GM21528 (cell line): ENCODE results near the gene RAB24.
"Not testable (repeated sequence)": the region's sequence is repeated elsewhere in the genome, so short reads cannot be mapped to it uniquely, and the experiment has no call there.

Experiments used
- ATAC-seq: cut with Tn5 transposase; IDR thresholded peaks from one replicate; pipeline ENCODE4 v1.9.1; 2021; ENCODE audit warnings: mild to moderate bottlenecking, moderate library complexity; ENCODE audit not compliant: unreplicated experiment, low FRiP score

The RAB24 gene

DNA sequence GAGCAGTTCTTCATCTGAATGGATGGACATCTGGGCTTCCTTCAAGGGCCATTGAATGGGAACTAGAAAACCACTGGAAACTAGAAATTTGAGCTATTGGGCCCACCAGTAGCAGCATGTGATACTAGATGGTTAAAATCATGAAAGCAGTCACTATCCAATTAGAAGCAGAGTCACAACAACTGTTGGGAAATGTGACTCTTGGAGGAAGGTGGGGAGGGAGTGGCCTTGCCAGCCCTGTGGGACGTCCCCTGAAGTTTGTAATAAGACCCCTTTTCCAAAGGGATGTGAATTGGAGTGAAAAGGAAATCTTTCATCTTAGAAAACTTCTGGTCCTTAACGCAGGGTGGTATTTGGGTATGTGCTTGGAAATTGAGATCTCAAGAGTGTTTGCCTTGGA, 5.6 kb downstream of the RAB24 start:
- ATAC-seq: no peak

DNA sequence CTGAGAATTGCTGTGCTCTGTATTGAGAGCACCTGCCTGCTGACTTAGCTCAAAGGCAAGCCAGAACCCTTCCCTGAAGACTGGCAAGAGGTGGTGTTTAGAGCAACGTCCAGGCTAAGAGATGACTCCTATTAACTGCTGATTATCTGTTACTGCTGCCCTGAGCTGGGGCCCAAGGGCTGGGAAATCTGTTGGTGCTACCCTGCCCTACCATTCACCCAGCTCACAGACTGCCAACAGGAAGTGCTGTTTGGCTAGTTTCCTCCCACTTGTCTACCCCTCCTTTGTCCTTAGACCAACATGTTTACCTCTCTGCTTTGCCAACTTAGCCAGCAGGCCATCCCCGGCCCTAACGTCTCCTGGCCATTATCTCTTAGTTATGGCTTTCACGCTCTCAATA, 6.9 kb downstream of the RAB24 start:
- no peak for ATAC-seq

DNA sequence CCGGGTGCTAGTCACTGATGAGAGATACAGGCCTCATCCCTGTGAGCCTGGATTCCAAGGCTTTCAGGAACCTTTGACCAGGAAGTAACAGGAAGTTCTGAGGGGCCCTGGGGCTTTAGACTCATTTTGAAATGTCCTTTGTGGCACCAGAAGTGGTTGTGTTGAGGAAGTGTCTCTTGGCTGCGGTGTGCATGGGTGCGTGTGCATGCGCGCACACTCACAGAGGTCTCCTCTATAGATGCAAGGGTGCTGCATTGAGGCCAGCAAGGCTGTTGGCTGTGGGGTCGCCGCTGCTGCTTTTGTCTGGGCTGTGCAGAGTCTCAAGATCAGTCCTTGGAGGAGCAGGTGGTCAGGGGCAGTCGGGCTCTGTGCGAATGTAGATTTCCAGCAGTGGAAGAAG, 7.6 kb downstream of the RAB24 start:
- ATAC-seq: no peak

DNA sequence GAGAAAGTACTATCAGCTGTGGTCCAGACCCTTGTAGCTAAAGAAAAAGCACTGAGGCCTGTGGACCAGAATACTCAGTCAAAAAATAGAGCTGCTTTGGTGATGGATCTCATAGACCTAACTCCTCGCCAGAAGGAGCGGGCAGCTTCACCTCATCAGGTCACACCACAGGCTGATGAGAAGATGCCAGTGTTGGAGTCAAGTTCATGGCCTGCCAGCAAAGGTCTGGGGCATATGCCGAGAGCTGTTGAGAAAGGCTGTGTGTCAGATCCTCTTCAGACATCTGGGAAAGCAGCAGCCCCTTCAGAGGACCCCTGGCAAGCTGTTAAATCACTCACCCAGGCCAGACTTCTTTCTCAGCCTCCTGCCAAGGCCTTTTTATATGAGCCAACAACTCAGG, 8.9 kb downstream of the RAB24 start:
- no peak for ATAC-seq

DNA sequence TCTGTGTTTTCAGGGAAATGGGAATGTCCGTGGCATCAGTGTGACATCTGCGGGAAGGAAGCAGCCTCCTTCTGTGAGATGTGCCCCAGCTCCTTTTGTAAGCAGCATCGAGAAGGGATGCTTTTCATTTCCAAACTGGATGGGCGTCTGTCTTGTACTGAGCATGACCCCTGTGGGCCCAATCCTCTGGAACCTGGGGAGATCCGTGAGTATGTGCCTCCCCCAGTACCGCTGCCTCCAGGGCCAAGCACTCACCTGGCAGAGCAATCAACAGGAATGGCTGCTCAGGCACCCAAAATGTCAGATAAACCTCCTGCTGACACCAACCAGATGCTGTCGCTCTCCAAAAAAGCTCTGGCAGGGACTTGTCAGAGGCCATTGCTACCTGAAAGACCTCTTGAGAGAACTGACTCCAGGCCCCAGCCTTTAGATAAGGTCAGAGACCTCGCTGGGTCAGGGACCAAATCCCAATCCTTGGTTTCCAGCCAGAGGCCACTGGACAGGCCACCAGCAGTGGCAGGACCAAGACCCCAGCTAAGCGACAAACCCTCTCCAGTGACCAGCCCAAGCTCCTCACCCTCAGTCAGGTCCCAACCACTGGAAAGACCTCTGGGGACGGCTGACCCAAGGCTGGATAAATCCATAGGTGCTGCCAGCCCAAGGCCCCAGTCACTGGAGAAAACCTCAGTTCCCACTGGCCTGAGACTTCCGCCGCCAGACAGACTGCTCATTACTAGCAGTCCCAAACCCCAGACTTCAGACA, 9.5 kb downstream of the RAB24 start:
- ATAC-seq: no peak

DNA sequence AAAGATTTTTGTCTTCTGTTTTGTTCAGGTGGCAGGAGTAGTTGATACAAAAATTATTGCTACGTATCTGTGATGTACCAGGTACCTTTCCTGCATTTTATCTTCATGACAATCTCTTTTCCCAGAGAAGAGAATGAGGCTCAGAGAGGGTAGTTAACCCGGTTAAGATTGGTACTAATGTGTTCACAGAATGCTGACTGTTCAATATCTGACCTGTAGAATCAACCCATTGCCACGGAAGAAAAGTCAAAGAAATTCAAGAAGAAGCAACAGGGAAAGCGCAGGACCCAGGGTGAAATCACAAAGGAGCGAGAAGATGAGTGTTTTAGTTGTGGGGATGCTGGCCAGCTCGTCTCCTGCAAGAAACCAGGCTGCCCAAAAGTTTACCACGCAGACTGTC, 11.8 kb downstream of the RAB24 start:
- no peak for ATAC-seq

DNA sequence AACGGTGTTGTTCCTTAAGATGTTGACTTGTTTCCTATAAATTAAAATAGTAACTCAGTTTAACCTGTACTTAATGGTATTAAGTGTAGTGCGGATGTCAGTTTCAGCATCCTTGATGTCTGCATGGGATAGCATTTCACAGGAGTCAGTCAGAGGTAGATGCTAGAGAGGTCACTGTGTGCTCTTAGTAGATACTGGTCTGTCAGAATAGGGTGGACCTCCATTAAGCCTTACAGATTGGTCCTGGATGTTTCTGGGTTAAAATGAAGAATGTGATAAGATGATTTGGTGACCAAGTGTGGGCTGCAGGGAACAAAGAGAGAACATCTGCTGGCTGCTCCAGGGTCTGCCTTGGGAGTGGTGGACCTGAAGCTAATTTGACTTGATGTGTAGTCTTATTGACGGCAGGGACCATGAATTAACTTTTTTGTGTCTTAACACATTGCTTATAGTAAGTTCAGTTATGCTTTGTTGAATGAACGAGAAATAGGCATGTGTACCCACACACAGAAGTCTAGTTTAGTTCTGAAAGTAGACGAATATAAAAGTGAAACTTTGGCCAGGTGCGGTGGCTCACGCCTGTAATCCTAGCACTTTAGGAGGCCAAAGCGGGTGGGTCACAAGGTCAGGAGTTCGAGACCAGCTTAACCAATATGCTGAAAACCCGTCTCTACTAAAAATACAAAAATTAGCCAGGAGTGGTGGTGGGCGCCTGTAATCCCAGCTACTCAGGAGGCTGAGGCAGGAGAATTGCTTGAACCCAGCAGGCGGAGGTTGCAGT, 12.5 kb downstream of the RAB24 start:
- no peak for ATAC-seq

DNA sequence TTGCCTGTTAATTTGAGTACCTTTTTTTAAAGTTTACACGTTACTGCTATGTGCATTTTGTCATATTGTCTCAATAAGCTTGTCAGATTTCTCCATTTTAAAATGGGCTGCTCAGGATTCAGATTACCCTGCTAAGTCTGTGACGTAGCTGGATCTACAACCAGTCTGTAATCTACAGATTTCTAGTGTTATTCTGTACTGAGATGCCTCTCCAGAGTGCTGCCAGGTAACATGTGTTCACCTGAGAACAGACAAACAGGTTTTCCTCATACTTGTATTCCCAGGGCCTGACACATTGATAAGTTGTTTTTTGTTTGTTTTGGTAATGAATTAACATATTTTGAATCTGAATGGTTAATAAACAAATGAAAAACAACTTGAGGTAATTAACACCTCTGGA, 15.3 kb downstream of the RAB24 start:
- no peak for ATAC-seq

DNA sequence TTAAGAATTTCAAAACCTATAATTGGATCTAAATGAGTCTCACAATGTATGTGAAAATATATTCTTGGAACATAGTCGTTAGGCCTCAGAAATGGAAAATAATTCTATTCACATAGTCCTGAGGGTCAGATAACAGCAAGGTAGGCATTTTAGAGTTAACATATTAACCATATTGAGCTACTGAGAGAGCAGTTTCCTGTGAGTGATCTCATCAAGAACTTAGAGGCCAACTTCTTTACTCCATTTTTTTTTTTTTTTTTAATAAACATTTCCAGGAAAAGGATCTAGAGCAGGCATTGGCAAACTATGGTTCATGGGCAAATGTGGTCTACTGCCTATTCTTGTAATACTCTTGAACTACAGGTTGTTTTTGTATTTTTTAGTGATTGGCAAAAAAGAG, 26.6 kb downstream of the RAB24 start:
- ATAC-seq: no peak

DNA sequence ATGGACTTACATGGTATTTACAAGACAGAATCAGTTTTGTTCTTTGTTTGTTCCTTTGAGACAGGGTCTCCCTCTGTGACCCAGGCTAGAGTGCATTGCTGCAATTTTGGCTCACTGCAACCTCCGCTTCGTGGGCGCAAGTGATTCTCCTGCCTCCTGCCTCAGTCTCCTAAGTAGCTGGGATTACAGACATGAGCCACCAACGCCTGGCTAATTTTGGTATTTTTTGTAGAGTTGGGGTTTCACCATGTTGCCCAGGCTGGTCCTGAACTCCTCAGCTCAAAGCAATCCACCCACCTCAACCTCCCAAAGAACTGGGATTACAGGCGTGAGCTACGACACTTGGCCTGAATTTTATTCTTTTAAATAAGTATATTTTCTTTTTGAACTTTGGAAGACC, 27.6 kb downstream of the RAB24 start:
- no peak for ATAC-seq

DNA sequence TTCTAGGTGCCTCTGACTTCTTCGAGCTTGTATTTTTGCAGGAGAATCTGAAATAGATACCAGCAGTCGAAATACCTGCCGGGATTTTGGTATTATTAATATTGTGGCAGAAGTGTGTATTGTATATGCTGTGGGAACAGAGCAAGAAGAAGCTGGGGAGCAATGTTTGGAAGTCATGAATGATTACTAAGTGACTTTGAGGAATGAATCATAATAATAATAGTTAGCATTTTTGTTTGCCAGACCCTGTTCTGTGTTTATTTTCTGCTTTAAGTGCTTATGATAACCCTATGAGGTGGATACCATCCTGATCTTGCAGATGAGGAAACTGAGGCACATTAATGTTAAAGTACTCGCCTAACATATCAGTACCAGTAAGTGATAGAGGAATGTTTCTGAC, 32.4 kb downstream of the RAB24 start:
- no peak for ATAC-seq

DNA sequence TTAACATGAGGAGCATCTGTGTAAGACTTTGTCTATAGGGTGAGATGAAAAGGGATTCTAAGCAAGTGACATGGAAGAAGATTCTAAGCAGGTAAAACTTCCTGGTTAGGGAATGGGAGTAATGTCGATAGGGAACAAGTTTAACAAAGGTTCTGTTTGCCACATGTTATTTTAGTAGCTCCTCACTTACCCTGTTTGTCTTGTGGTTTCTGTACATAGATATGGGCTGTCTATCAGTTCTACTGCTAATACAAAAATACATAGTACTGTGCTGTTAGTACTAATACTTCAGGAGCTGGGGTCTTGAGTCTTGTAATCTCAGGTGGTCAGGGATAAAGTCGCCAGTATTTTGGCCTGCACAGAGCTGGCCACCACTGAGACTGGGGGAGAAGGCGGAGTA, 32.9 kb downstream of the RAB24 start:
- ATAC-seq: no peak

DNA sequence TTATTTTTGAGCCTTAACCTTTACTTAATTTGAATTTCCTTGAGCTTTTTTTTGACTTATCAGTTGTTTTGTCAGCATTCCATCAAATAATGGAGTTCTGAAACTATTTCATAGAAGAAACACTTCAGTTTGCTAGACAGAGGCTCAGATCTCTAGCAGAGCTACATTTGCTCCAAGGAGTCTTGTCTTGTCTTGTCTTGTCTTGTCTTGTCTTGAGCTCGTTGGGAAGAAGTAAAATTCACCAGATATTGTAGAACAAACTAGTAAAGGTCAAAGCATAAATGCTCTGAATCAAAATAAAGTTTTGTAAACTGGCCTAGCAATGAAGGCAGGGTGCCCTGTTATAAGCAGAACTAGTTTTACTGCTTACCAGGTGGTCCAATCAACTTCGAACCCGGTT, 33.5 kb downstream of the RAB24 start:
- ATAC-seq: no peak

DNA sequence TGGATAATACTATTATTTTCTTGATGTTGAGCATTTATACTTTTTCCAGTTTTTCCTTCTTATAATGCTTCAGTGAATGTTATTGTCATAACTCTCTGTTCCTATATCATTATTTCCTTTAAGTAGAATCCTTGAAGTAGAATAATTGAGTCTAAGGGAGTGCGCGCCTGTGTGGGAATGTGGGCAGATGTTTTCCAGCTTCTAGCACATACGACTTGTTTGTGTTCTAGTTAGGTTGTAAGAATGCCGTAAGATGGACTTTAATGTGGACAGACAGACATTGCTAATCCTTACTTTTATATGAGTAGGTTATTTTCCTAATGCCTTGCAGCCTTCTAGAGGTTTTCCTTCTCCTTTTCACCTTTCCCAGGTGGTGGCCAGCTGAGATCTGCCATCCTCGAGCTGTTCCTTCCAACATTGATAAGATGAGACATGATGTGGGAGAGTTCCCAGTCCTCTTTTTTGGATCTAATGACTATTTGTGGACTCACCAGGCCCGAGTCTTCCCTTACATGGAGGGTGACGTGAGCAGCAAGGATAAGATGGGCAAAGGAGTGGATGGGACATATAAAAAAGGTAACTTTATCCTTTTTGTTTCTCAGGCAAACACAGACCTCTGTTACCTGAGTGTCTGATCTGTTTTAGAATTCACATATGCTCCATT, 34.2 kb downstream of the RAB24 start:
- ATAC-seq: no peak

DNA sequence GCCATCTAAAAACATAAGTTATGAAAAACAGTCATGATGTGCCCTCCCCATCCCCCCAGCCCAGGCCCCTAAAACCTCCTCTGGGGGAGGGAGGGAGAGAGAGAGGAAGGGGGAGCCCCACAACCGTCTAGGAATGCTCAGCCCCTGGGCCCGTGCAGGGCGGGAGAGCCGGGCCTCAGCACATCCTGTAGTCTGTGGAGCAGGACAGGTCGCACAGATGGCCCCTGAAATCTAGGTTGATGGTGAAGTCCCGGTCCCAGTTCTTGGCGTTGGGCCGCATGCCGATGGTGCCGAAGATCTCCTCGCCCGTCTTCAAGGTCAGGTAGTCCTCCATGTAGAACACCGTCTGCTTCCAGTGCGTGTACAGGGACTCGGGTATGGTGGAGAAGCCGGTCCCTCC, 38.1 kb downstream of the RAB24 start:
- no peak for ATAC-seq

DNA sequence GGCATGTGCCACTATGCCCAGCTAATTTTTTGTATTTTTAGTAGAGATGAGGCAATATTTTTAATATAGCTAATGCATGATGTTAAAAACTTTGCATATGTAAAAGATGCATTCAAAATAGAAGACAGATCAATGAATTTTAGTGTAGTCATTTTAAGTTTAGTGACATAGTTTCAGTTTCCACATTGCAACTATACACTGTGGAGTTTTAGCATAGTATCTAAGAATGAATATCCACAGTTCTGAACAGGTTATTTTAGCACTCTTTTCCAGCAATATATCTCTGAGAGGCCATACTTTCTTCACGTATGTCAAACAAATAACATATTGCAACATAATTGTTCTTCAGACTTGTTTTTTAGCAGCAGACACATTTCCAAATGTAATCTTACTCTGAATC, 39.3 kb downstream of the RAB24 start:
- no peak for ATAC-seq

DNA sequence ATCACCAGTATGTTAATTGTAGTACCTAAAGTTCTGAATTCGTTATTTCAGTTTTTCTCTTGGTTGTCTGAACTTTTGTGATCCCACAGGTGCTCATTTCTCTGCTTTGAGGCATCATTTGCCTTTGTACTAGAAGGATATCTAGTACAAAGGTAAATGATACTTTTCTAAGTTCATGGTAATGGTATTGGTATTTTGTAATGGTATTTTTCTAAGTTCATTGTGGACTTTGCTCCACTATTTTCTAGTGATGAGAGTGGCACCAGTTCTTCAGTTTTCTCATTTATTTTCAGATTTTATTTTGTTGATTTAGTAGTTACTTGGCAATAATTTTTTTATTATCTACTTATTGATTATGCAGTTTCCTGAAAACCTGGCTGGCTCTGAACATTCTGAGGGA, 42.0 kb downstream of the RAB24 start:
- ATAC-seq: no peak

DNA sequence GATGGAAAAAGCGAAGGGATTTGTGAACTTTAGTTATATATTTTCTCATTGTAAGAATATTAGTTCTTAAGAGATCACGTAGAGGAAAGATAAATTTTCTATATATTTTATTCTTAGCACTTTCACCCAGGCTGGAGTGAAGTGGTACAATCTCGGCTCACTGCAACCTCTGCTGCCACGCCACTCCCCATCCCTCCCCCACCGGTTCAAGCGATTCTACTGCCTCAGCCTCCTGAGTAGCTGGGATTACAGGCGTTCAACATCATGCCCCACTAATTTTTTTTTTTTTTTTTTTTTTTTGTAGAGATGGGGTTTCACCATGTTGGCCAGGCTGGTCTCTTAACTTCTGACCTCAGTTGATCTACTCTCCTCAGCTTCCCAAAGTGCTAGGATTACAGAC, 42.6 kb downstream of the RAB24 start:
- no peak for ATAC-seq

DNA sequence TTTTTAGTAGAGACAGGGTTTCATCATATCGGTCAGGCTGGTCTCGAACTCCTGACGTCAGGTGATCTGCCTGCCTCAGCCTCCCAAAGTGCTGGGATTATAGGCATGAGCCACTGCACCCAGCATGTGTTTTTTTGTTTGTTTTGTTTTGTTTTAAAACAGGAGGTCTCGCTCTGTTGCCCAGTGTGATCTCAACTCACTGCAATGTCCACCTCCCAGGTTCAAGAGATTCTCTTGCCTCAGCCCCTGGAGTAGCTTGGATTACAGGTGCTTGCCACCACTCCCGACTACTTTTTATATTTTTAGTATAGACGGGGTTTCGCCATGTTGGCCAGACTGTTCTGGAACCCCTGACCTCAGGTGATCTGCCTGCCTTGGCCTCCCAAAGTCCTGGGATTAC, 44.8 kb downstream of the RAB24 start:
- ATAC-seq: not testable (repeated sequence)

DNA sequence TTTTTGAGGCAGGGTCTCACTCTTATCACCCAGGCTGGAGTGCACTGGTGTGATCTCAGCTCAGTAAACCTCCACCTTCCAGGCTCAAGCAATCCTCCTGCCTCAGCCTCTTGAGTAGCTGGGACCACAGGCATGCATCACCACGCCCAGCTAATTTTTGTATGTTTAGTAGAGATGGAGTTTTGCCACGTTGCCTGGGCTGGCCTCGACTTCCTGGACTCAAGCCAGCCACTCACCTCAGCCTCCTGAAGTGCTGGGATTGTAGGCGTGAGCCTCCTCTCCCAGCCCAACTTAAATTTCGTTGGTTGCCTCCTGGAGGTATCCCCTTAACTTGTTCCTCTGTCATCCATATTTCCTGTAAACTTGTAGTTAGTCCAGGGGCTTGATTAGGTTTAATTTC, 47.2 kb downstream of the RAB24 start:
- ATAC-seq: no peak

DNA sequence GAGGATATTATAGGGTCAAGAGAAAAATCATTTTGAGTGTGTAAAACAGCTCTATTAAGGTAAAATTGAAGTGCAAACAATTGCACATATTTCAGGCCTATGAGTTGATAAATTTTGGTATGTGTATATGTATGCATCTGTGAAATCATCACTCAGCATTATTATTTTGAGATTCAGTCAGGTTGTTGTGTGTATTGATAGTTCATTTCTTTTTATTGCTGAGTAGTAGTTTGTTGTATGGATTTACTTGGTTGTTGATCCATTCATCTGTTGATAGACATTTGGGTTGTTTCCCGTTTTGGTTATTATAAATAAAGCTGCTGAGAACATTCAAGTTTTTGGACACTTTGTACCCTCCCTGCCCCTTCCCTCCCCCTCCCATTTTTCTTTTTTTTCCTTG, 50.3 kb downstream of the RAB24 start:
- no peak for ATAC-seq
